ENCODE measurements around the gene CADM4.
"Not testable (repeated sequence)": the region's sequence is repeated elsewhere in the genome, so short reads cannot be mapped to it uniquely, and the experiment has no call there.

CADM4 gene

DNA sequence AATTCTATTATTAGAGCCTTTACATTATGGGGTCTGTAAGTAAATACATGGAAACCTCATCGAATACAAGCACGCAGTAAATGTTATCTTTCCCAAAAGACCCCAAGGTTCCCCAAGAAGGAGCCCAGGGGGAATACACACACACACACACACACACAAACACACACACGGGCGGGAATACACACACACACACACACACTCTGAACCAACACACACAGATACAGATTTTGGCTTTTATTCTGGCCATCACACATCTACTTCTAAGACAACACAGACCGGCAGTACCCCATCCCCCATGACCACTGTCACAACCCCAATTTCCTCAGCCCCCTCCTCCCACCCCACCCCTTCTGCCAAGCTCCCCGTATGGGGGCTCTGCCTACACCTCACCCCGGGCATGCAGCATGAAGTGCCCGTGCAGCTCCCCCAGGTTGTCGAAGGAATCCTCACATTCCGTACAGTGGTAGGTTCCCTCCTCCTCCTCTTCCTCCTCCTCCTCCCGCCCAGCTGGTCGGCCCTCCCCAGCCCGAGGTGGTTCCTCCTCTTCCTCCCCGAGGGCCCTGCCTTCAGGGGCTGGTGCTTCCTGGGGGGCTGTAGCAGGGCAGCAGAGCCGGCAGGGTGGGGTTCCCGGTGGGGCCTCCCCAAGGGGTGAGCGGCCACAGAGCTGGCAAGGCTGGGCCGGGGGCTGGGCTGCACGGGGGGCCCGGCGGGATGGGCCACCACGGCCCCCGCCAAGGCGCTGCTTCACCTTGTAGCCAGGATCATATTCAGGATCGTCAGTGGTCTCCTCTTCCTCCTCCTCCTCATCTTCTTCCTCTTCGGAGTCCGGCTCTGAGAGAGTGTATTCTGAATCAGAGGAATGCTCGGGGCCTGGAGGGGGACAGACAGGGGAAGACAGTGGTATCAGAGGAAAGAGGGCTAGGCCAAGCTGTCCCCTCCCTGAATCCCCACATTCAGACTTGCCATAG is 32.1 kb downstream of the CADM4 start:
- no peaks in the 10 kb centered on the region for H3K27me3 ChIP-seq (ENCODE audit: control insufficient read depth, insufficient read depth, low read length)
- H3K9ac ChIP-seq (ENCODE audit: low read length), result no peak overlapping the region
- no peak overlapping the region for H3K27ac ChIP-seq (ENCODE audit: low read depth, low read length)
- peaks cover 8% of the 10 kb centered on the region for H3K36me3 ChIP-seq (ENCODE audit: control insufficient read depth, insufficient read depth, low read length)
- no peak overlapping the region for H3K4me3 ChIP-seq (ENCODE audit: low read length)
- H3K4me1 ChIP-seq (ENCODE audit: control insufficient read depth, insufficient read depth, low read length), result no peaks in the 10 kb centered on the region

DNA sequence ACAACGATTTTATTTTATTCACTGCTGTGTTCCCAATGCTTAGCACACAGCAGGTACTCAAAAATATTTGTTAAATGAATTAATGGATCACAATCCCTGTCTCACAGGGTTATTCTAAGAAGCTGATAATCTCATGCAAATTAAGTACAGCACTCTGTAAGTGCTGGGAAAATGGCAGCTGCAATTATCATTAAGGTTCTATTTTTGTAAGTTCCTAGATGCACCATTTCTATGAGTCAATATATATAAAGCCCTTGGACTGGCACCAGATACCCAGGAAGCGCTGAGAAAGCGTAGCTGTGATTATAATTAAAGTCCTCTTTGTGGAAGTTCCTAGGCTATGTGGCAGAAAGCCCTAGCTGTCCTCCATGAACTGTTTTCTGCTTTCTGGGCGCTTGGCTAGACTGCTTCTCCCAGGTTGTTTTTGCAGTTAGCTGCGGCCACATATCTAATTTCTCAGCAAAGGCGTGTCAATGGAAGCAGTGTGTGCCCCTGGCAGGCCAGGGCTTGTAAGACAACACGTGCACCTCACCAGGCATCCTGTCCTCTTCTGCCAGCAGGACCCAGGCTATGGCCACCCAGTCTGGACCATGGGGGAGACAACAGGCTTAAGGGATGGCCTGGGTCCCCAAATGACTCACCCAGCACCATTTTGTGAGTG is 33.0 kb downstream of the CADM4 start:
- Histone ChIP-seq H3K36me3 (ENCODE audit: control insufficient read depth, insufficient read depth, low read length) (peaks cover 9% of the 10 kb centered on the region), H3K4me3 (ENCODE audit: low read length) (no peak overlapping the region), H3K4me1 (ENCODE audit: control insufficient read depth, insufficient read depth, low read length) (no peaks in the 10 kb centered on the region), H3K27ac (ENCODE audit: low read depth, low read length) (no peak overlapping the region), H3K27me3 (ENCODE audit: control insufficient read depth, insufficient read depth, low read length) (no peaks in the 10 kb centered on the region), H3K9ac (ENCODE audit: low read length) (no peak overlapping the region)

- H3K36me3 ChIP-seq (ENCODE audit: control insufficient read depth, insufficient read depth, low read length), result peaks cover 14% of the 10 kb centered on the region
- H3K27me3 ChIP-seq (ENCODE audit: control insufficient read depth, insufficient read depth, low read length), result no peaks in the 10 kb centered on the region
- no peak overlapping the region for H3K9ac ChIP-seq (ENCODE audit: low read length)
- no peaks in the 10 kb centered on the region for H3K4me1 ChIP-seq (ENCODE audit: control insufficient read depth, insufficient read depth, low read length)
- H3K27ac ChIP-seq (ENCODE audit: low read depth, low read length), result no peak overlapping the region
- no peak overlapping the region for H3K4me3 ChIP-seq (ENCODE audit: low read length)
Observed at GRCh38 chr19:43605875-43606568, 33.6 kb downstream of the CADM4 start.

- H3K4me1 ChIP-seq (ENCODE audit: control insufficient read depth, insufficient read depth, low read length); H3K27ac ChIP-seq (ENCODE audit: low read depth, low read length); H3K27me3 ChIP-seq (ENCODE audit: control insufficient read depth, insufficient read depth, low read length); H3K4me3 ChIP-seq (ENCODE audit: low read length); H3K9ac ChIP-seq (ENCODE audit: low read length): not testable (repeated sequence)
- peaks cover 26% of the 10 kb centered on the region for H3K36me3 ChIP-seq (ENCODE audit: control insufficient read depth, insufficient read depth, low read length)
Observed at GRCh38 chr19:43600326-43600725, 39.3 kb downstream of the CADM4 start.

DNA sequence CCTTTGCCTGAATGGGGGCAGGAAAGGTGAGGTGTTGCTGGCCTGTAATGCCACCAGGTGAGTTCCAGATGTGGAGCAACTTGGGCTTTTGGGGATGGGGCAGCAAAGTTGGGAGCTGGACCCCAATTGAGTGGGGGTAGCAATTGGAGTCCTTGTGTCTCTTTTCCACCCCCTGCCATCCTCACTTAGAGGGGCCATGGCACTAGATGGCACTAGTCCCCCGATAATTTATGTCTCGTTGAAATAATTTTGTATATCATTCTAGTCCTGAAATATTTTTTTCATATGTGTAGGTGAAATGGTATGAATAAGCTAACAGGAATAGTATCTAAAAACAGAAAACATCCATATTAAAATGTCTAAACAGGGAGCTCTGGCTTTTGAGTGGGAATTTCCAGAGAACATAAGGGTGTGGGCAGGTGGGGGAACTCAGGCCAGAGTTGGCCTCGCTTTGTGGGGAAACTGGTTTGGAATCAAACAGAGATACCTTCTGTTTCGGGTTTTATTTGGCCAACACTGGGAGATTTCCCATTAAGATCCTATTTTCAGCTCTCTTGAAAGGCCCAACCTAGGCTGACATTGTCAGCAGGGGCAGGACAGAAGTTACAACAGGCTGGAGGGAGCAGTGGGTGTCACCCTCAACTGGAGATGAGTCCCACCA is 39.9 kb downstream of the CADM4 start:
- Histone ChIP-seq H3K4me1 (ENCODE audit: control insufficient read depth, insufficient read depth, low read length) (peaks cover 10% of the 10 kb centered on the region), H3K27ac (ENCODE audit: low read depth, low read length) (no peak overlapping the region), H3K9ac (ENCODE audit: low read length) (no peak overlapping the region), H3K27me3 (ENCODE audit: control insufficient read depth, insufficient read depth, low read length) (no peaks in the 10 kb centered on the region), H3K36me3 (ENCODE audit: control insufficient read depth, insufficient read depth, low read length) (peaks cover 26% of the 10 kb centered on the region), H3K4me3 (ENCODE audit: low read length) (no peak overlapping the region)

DNA sequence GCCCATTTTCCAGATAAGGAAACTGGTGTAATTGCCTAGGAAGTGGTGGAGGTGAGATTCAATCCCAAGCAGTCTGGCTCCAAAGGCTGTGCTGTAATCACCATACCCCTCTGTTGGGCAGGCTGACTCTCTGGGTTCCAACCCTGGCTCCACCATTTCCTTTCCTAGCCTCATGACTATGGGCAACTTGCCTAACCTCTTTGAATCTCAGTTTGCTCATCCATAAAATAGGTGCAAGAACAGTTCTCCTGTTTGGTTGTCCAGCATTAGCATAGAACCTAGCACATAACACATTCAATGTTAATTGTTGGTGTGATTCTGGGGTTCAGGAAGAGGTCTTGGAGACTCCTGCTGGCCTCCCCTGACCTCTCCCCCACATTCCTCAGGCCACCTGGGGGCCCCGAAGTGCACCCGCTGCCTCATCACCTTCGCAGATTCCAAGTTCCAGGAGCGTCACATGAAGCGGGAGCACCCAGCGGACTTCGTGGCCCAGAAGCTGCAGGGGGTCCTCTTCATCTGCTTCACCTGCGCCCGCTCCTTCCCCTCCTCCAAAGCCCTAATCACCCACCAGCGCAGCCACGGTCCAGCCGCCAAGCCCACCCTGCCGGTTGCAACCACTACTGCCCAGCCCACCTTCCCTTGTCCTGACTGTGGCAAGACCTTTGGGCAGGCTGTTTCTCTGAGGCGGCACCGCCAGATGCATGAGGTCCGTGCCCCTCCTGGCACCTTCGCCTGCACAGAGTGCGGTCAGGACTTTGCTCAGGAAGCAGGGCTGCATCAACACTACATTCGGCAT is 41.0 kb downstream of the CADM4 start:
- no peak overlapping the region for H3K4me3 ChIP-seq (ENCODE audit: low read length)
- peaks cover 26% of the 10 kb centered on the region for H3K36me3 ChIP-seq (ENCODE audit: control insufficient read depth, insufficient read depth, low read length)
- no peaks in the 10 kb centered on the region for H3K27me3 ChIP-seq (ENCODE audit: control insufficient read depth, insufficient read depth, low read length)
- no peak overlapping the region for H3K27ac ChIP-seq (ENCODE audit: low read depth, low read length)
- no peak overlapping the region for H3K9ac ChIP-seq (ENCODE audit: low read length)
- peaks cover 13% of the 10 kb centered on the region for H3K4me1 ChIP-seq (ENCODE audit: control insufficient read depth, insufficient read depth, low read length)

GRCh38 chr19:43597876-43598275 is 41.8 kb downstream of the CADM4 start:
- H3K9ac ChIP-seq (ENCODE audit: low read length), result no peak overlapping the region
- peaks cover 13% of the 10 kb centered on the region for H3K4me1 ChIP-seq (ENCODE audit: control insufficient read depth, insufficient read depth, low read length)
- no peak overlapping the region for H3K4me3 ChIP-seq (ENCODE audit: low read length)
- peaks cover 26% of the 10 kb centered on the region for H3K36me3 ChIP-seq (ENCODE audit: control insufficient read depth, insufficient read depth, low read length)
- H3K27ac ChIP-seq (ENCODE audit: low read depth, low read length), result no peak overlapping the region
- H3K27me3 ChIP-seq (ENCODE audit: control insufficient read depth, insufficient read depth, low read length), result no peaks in the 10 kb centered on the region

DNA sequence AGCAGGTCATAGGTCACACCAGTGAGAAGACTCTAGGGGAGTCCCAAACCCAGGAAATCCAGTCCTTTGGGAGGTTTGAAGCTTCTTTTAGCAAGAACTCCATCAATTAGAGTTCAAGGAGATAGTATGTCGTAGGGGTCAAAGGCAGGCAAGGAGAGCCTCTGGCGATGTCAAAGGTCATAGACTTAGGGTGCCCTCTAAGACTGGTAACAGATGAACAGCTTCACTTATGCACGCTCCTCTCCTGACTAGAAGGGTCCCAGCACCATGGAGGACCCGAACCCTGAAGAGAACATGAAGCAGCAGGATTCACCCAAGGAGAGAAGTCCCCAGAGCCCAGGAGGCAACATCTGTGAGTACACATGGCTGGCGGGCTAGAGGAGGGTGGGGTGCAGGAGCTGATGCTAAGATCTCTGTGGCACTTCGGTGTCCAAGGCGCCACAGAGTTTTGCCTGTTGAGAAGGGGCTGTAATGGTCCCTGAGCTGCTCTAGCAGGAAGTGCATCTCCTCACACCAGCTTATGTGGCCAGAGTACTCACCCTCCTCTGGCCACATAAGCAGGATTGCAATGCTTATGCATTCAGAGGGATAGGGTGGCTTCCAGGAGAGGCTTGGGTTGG is 42.7 kb downstream of the CADM4 start:
- peaks cover 13% of the 10 kb centered on the region for H3K4me1 ChIP-seq (ENCODE audit: control insufficient read depth, insufficient read depth, low read length)
- peak overlapping the region; percentile 76 for H3K4me3 ChIP-seq (ENCODE audit: low read length)
- H3K27me3 ChIP-seq (ENCODE audit: control insufficient read depth, insufficient read depth, low read length), result no peaks in the 10 kb centered on the region
- peak overlapping the region; percentile 100 for H3K27ac ChIP-seq (ENCODE audit: low read depth, low read length)
- H3K9ac ChIP-seq (ENCODE audit: low read length), result peak overlapping the region; percentile 92
- H3K36me3 ChIP-seq (ENCODE audit: control insufficient read depth, insufficient read depth, low read length), result peaks cover 24% of the 10 kb centered on the region

DNA sequence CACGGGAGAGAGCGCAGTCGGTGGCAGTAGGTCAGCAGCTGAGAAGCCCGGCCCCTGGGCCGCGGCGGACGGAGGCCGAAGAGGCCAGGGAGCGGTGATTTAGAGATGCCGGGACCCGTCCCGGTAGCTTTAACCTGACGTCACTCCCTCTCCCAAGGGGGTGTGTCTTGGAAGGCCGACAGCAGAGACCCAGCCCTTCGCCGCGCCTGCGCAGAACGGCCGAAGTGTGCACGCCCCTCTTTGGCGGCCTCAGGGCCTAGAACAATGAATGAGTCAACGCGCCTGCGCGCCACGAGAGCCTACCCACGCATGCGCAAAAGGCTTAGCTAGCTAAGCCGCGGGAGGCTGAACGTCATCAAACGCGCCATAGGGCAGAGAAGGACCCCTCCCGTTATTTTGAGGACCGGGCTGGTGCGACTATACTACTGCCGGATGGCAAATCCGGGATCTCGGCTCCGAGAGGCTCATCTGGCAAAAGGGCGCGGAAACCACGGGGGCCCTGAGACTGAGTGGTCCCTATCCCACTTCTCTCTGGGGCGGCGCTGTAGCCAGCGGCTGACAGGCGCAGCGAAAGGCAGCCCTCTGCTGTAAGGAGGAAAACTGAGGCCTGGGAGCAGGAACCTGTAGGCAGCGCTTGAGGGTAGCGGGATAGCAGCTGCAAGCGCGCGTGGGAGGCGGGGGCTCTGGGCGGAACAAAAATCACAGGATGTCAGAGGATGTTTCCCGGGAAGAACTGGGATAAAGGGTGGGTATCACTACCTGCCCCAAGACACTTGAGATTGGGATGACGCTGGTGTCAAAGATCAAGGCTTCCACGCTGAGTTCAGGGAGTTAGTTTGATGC is 43.4 kb downstream of the CADM4 start, which contains the start of the genes IRGQ and ZNF576:
IRGQ (minus strand) TSS at position 136 of the 843 bp plus-strand sequence. CDS start 796 bp downstream, outside the sequence.
ZNF576 (plus strand) TSS at position 597 of the 843 bp plus-strand sequence. CDS start 514 bp downstream, outside the sequence.
- peaks cover 13% of the 10 kb centered on the region for H3K4me1 ChIP-seq (ENCODE audit: control insufficient read depth, insufficient read depth, low read length)
- peak within 1 kb of the TSS; percentile 76 for H3K4me3 ChIP-seq (ENCODE audit: low read length)
- peak within 1 kb of the TSS; percentile 100 for H3K27ac ChIP-seq (ENCODE audit: low read depth, low read length)
- no peaks in the 10 kb centered on the region for H3K27me3 ChIP-seq (ENCODE audit: control insufficient read depth, insufficient read depth, low read length)
- H3K9ac ChIP-seq (ENCODE audit: low read length), result peak within 1 kb of the TSS; percentile 92
- H3K36me3 ChIP-seq (ENCODE audit: control insufficient read depth, insufficient read depth, low read length), result peaks cover 21% of the 10 kb centered on the region

DNA sequence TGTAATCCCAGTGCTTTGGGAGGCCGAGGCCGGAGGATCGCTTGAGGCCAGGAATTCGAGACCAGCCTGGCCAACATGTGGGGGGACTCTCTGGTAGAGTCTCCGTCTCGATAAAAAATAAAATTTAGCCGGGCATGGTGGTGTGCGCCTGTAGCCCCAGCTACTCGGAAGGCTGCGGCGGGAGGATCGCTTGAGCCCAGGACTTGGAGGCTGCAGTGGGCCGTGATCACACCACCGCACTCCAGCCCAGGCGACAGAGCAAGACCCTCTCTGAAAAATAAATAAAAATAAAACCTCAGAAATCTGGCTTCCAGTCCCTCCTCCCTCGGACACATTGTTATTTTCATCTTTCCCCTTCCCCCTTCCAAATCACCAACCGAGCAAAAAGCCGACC is 44.0 kb downstream of the CADM4 start:
- peaks cover 13% of the 10 kb centered on the region for H3K4me1 ChIP-seq (ENCODE audit: control insufficient read depth, insufficient read depth, low read length)
- peak overlapping the region; percentile 35 for H3K9ac ChIP-seq (ENCODE audit: low read length)
- peaks cover 20% of the 10 kb centered on the region for H3K36me3 ChIP-seq (ENCODE audit: control insufficient read depth, insufficient read depth, low read length)
- no peaks in the 10 kb centered on the region for H3K27me3 ChIP-seq (ENCODE audit: control insufficient read depth, insufficient read depth, low read length)
- H3K27ac ChIP-seq (ENCODE audit: low read depth, low read length), result peak overlapping the region; percentile 81
- peak overlapping the region; percentile 62 for H3K4me3 ChIP-seq (ENCODE audit: low read length)
